ENCODE results near the gene RAPGEF4. TPM values are rescaled to one million over a fixed set of nuclear protein-coding genes. Genes with fewer than 3 reads are reported as not detected.

Gene RAPGEF4
- total RNA-seq, 1 donor from 2014 or later = 12.6 TPM

GRCh38 chr2:172944794-172945509, 209.3 kb downstream of the RAPGEF4 start:
- no peak for DNase-seq (ENCODE audit: low spot score)
- intact Hi-C loops (cut with DNase I) = no loop called here

DNA sequence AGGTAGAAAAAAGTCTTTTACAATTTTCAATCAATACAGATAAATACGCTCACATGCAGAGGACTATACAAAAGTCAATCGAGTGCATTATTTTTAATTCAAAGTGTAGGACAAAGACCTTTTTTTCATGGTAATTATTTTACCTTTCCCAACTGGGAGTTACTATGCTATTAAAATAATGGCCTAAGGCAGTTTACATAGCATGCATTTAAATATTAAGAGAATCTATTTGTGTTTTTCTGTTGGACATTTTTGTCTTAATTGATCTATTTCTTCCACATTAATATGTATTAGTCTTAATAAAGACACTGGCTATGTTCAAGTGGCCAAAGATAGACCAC, 209.8 kb downstream of the RAPGEF4 start:
- DNase-seq (ENCODE audit: low spot score) = no peak
- intact Hi-C loops (cut with DNase I) = no loop called here

- DNase-seq (ENCODE audit: low spot score) = no peak
- intact Hi-C loops (cut with DNase I) = no loop called here
Observed at GRCh38 chr2:172947461-172948153, 212.0 kb downstream of the RAPGEF4 start.

GRCh38 chr2:172949522-172949921, 213.9 kb downstream of the RAPGEF4 start:
- intact Hi-C loops (cut with DNase I) = no loop called here
- no peak for DNase-seq (ENCODE audit: low spot score)

DNA sequence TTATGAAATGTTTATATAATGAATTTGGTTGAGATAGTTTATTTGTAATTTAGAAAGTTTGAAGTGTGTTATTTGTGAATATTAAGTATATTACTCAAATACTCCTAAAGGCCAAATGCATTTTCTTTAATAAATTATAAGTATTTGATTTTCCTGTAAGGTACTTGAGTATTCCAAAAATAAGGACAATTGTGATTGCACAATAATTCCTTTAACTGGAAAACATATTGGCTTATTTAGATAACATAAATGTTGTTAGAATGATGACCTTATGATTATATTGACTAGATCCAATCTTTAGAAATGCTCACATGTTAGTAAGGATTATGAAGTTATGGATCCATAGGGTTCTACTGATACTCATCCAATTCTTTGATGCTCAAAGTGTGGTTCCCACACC, 214.9 kb downstream of the RAPGEF4 start:
- intact Hi-C loops (cut with DNase I) = no loop called here
- DNase-seq (ENCODE audit: low spot score) = no peak

DNA sequence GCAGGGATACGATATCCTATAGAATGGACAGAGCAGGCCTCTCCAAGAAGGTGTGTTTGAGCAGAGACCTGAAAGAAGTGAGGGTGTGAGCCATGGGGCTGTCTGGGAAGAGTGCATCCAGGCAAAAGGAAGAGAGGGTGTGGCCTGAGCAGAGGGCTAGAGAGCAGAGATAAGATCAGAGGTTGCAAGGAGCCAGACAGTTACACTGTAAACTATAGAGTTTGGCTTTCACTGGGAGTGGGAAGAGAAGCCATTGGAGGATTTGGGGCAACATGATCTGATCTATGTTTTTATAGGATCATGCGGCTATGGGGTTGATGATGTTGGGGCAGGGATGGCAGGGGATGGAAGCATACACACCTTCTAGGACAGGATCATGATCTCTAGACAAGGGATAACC, 215.9 kb downstream of the RAPGEF4 start:
- DNase-seq (ENCODE audit: low spot score) = no peak
- intact Hi-C loops (cut with DNase I) = no loop called here

DNA sequence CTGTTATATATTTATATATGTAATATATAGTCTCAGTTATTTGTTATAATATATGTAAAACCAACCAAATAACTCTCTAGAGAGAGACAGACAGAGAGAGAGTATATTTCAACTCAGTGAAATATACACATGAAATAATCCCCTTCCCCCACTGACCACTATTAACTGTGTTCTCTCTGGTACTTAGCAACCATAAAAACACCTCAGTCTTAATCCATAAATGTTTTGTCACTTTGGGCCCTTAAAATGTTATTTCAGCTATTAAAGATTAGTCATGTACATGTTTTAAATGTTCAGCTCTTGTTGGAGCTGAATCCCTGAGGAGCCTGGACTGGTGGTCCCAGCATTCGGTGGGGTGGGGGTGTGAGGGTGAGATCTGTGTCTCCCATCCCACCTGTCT, 217.8 kb downstream of the RAPGEF4 start:
- intact Hi-C loops (cut with DNase I) = no loop called here

GRCh38 chr2:172953970-172954852, 218.6 kb downstream of the RAPGEF4 start:
- DNase-seq (ENCODE audit: low spot score) = no peak
- intact Hi-C loops (cut with DNase I) = no loop called here

More for the DNA sequence above, 217.8 kb downstream of the RAPGEF4 start:
- no peak for DNase-seq (ENCODE audit: low spot score)

GRCh38 chr2:172955587-172955986, 219.9 kb downstream of the RAPGEF4 start:
- DNase-seq (ENCODE audit: low spot score) = no peak
- intact Hi-C loops (cut with DNase I) = no loop called here

DNA sequence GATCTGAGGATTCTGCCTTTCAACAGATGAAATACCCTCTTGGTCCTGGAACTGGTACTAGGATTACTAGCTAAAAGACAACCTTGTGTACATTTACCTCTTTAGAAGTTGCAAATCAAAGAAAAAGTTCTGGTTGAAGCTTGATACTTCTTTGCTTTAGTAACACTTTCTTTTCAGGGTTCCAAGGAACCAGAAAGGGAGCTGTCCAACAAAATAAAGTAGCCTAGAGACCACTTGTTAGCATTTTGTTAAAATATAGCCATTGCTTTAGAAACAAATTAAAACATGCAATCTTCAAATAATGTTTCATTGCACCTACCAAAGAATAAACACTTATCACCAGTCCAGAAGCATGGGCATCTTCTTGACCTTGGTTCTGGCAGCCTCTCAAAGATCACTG, 222.1 kb downstream of the RAPGEF4 start:
- DNase-seq (ENCODE audit: low spot score) = no peak
- intact Hi-C loops (cut with DNase I) = no loop called here

DNA sequence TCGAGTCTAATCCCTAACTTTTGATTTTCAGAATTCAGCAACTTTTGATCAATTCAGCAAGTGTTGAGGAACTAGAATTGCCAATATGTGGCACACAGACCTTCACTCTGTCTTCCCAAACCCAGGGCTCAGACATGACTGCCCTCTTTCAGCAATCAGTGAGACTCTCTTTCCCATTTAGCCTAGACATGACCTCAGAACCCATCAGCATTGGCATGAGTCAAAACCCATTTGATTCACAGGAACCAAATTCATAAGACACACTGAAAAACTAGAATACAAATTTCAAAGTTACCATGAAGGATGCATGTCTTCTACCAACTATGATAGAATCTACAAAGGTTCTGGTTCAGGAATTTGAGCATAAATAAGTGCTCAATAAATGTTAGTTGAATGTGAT, 226.4 kb downstream of the RAPGEF4 start:
- intact Hi-C loops (cut with DNase I) = no loop called here
- no peak for DNase-seq (ENCODE audit: low spot score)

DNA sequence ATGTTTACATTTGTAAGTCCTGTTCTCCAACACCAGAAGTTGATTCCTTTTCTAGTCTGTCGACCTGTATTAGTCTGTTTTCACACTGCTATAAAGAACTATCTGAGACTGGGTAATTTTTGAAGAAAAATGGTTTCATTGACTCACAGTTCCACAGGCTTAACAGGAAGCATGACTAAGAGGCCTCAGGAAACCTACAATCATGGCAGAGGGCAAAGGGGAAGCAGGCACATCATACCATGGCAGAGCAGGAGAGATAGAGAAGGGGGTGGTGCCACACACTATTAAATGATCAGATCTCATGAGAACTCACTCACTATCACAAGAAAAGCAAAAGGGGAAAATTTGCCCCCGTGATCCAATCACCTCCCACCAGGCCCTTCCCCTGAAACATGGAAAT, 227.2 kb downstream of the RAPGEF4 start:
- no peak for DNase-seq (ENCODE audit: low spot score)
- intact Hi-C loops (cut with DNase I) = no loop called here

GRCh38 chr2:172964511-172965139, 229.0 kb downstream of the RAPGEF4 start:
- DNase-seq (ENCODE audit: low spot score) = no peak
- intact Hi-C loops (cut with DNase I) = loop anchor here (5.0 kb wide), 1 partner anchor 248 kb away; no protein-coding TSS in a partner anchor

- DNase-seq (ENCODE audit: low spot score) = no peak
- intact Hi-C loops (cut with DNase I) = loop anchor here (5.0 kb wide), 1 partner anchor 247 kb away; no protein-coding TSS in a partner anchor
Observed at GRCh38 chr2:172965433-172966212, 230.0 kb downstream of the RAPGEF4 start.

DNA sequence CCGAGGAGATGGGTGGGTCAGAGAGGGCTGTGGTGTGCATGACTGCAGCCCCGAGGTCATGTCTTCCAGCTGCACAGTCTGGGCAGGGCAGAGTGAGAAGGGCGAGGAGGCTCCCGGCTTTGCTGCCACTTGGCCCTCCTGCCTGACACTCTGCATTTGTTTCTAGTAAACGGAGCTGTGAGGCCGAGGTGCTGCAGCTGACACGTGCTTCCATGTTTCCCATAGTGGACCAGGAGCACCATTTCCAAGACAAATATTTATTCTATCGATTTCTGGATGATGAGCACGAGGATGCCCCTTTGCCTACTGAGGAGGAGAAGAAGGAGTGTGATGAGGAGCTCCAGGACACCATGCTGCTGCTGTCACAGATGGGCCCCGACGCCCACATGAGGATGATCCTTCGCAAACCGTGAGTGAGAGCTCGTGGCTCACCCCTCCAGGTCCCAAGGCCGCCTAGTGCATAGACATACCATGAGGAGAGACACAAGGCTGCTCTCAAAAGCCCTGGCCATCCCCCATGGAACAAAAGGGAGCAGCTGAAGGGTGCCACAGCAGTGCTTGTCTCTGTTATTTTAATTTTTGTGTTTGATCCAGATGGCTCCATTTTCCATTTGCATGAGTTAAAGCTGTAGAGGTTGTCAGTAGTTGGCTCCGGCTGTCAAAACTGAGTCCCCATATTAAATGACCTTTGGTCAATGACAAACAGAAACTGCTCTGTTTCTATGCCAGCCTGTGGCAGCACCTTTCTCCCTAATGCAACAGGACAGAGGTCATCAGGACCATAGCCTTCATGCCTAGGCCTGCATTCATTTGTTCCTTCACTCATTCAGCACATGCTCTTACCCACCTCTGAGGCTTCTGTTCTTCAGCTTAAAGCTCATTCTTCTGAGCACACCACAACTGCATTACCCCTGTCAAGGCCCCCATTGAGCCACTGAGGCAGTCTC, 231.7 kb downstream of the RAPGEF4 start:
- DNase-seq (ENCODE audit: low spot score) = no peak
- intact Hi-C loops (cut with DNase I) = loop anchor here (5.0 kb wide), 1 partner anchor 245 kb away; no protein-coding TSS in a partner anchor

- no peak for DNase-seq (ENCODE audit: low spot score)
- intact Hi-C loops (cut with DNase I) = loop anchor here (5.0 kb wide), 1 partner anchor 244 kb away; no protein-coding TSS in a partner anchor
Observed at GRCh38 chr2:172968061-172968469, 232.4 kb downstream of the RAPGEF4 start.

- intact Hi-C loops (cut with DNase I) = loop anchor here (5.0 kb wide), 1 partner anchor 243 kb away; no protein-coding TSS in a partner anchor
Observed at GRCh38 chr2:172969166-172969565, 233.5 kb downstream of the RAPGEF4 start.

GRCh38 chr2:172969609-172970008, 234.0 kb downstream of the RAPGEF4 start:
- DNase-seq (ENCODE audit: low spot score) = no peak
- intact Hi-C loops (cut with DNase I) = loop anchor here (5.0 kb wide), 2 partner anchors 108 to 243 kb away; partner anchors contain the start of gene MAP3K20

More at GRCh38 chr2:172969166-172969565, 233.5 kb downstream of the RAPGEF4 start:
- no peak for DNase-seq (ENCODE audit: low spot score)
